AG04450 (cell line): ENCODE results near the gene PRRT2. TPM values are rescaled to one million over a fixed set of nuclear protein-coding genes. Genes with fewer than 3 reads are reported as not detected.
A peak's percentile ranks its signal among the peaks of the same experiment; 100 is the strongest.

ENCODE experiments used
- CTCF ChIA-PET: fragments of 300-600, 350-600 bp; formaldehyde crosslinking; extraction: SDS; loops from one replicate; lab custom pipeline; 2022; ENCODE audit warnings: antibody characterized with exemption, inconsistent platforms; lab: Charles Lee
- POLR2A ChIA-PET: fragments of 350-600 bp; formaldehyde crosslinking; extraction: SDS; loops from one replicate; lab custom pipeline; 2021; ENCODE audit warnings: antibody characterized with exemption, inconsistent platforms; lab: Yijun Ruan, JAX
- DNase-seq: peaks from one replicate; pipeline ENCODE4 v3.0.0-alpha.2; 2011; ENCODE audit warnings: low read depth, low spot score
- H3K27ac ChIP-seq: one replicate; pipeline ENCODE4 v1.5.1; 2012; ENCODE audit warnings: low read depth, low read length, control low read depth
- H3K27me3 ChIP-seq: one replicate; pipeline ENCODE4 v1.6.0; 2012; ENCODE audit warnings: low read length; ENCODE audit not compliant: control insufficient read depth, insufficient read depth
- H3K4me3 ChIP-seq: 2 replicates; pipeline ENCODE4 v1.5.1; 2011; ENCODE audit warnings: mild to moderate bottlenecking, low read depth, low read length, control low read depth
- H3K9me3 ChIP-seq: 2 replicates; pipeline ENCODE4 v1.5.1; 2012; ENCODE audit warnings: low read length; ENCODE audit not compliant: control insufficient read depth, insufficient read depth
- polyA plus RNA-seq: library from polyadenylated mRNA; depleted of rRNA; stranded (reverse); fragments of >200 nt; gene quantifications from 2 replicates; pipeline ENCODE4 v1.2.3, GENCODE V29; 2011
- TF ChIP-seq, protein P1 (sequence below): IDR thresholded peaks from 2 replicates; pipeline ENCODE4 v1.5.1; 2011; ENCODE audit warnings: low read depth, low read length, control low read depth, inconsistent platforms

The PRRT2 gene
- polyA plus RNA-seq, 1 experiment: 5.7 TPM

DNA sequence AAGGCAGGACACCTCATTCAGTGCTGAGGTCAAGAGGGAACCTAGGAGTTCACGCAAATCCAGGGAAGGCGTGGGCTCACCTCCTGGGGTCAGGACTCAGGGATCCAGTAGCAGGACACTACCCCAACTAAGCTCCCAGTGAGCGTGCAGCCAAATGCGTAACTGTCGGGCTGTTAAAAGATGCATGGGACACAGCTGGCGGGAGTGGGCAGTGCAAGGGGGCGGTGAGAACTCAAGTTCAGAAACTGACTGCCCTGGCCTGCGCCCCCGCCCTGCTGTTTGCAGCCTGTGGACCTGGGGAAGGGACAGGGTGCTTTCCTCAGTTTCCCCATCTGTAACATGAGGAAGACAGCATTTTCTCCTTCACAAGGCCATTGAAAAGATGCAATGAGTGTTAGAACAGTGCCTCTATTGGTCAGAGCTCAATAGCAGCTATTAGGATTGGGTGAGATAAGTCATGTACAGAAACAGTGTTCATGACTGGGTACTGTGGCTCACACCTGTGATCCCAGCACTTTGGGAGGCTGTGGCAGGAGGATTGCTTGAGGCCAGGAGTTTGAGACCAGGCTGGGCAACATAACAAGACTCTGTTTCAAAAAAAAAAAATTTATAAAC, 30.8 kb downstream of the PRRT2 start:
- no peak overlapping the region for H3K27ac ChIP-seq
- no peaks in the 10 kb centered on the region for H3K9me3 ChIP-seq
- DNase-seq: no peak
- H3K4me3 ChIP-seq: no peak overlapping the region
- POLR2A ChIA-PET: interaction anchor here (0.6 to 0.7 kb wide), 2 partner anchors 16 to 17 kb away, joined by 4 to 7 read pairs; no protein-coding TSS in a partner anchor
- TF ChIP-seq, protein P1, sequence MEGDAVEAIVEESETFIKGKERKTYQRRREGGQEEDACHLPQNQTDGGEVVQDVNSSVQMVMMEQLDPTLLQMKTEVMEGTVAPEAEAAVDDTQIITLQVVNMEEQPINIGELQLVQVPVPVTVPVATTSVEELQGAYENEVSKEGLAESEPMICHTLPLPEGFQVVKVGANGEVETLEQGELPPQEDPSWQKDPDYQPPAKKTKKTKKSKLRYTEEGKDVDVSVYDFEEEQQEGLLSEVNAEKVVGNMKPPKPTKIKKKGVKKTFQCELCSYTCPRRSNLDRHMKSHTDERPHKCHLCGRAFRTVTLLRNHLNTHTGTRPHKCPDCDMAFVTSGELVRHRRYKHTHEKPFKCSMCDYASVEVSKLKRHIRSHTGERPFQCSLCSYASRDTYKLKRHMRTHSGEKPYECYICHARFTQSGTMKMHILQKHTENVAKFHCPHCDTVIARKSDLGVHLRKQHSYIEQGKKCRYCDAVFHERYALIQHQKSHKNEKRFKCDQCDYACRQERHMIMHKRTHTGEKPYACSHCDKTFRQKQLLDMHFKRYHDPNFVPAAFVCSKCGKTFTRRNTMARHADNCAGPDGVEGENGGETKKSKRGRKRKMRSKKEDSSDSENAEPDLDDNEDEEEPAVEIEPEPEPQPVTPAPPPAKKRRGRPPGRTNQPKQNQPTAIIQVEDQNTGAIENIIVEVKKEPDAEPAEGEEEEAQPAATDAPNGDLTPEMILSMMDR: 0 out of 2 replicates have a peak, but pooled peaks have one; percentile 3
- H3K27me3 ChIP-seq: no peaks in the 10 kb centered on the region
- CTCF ChIA-PET: no interaction called here

- ChIA-PET POLR2A (no interaction called here), CTCF (no interaction called here)
- TF ChIP-seq, protein P1: no peak
- H3K4me3 ChIP-seq: no peak overlapping the region
- no peaks in the 10 kb centered on the region for H3K27me3 ChIP-seq
- DNase-seq: no peak
- no peaks in the 10 kb centered on the region for H3K9me3 ChIP-seq
- H3K27ac ChIP-seq: no peak overlapping the region
These were observed 31.9 kb downstream of the PRRT2 start for GRCh38 chr16:29843931-29844330.

GRCh38 chr16:29844575-29845331, 32.8 kb downstream of the PRRT2 start:
- H3K27ac ChIP-seq: no peak overlapping the region
- no peak for DNase-seq
- H3K27me3 ChIP-seq: no peaks in the 10 kb centered on the region
- ChIA-PET CTCF (interaction anchor here (0.6 kb wide), 1 partner anchor 791 kb away, joined by 3 read pairs; no protein-coding TSS in a partner anchor), POLR2A (interaction anchor here (0.5 kb wide), 1 partner anchor 10 kb away, joined by 3 read pairs; no protein-coding TSS in a partner anchor)
- no peaks in the 10 kb centered on the region for H3K9me3 ChIP-seq
- no peak overlapping the region for H3K4me3 ChIP-seq
- TF ChIP-seq, protein P1: no peak

- TF ChIP-seq, protein P1: no peak
- no peak overlapping the region for H3K4me3 ChIP-seq
- POLR2A ChIA-PET: no interaction called here
- H3K27ac ChIP-seq: no peak overlapping the region
- H3K9me3 ChIP-seq: no peaks in the 10 kb centered on the region
- no peaks in the 10 kb centered on the region for H3K27me3 ChIP-seq
- no peak for DNase-seq
- CTCF ChIA-PET: no interaction called here
These were observed 33.7 kb downstream of the PRRT2 start for GRCh38 chr16:29845656-29846055.
